Iris pigment epithelial cell (primary cell): ENCODE measurements around the gene RBM20.

ENCODE experiments used
- DNase-seq: peaks from one replicate; pipeline ENCODE4 v3.0.0-alpha.2; 2011; ENCODE audit warnings: low read depth

Gene RBM20

GRCh38 chr10:110836706-110837105, 192.6 kb downstream of the RBM20 start:
- no peak for DNase-seq

DNA sequence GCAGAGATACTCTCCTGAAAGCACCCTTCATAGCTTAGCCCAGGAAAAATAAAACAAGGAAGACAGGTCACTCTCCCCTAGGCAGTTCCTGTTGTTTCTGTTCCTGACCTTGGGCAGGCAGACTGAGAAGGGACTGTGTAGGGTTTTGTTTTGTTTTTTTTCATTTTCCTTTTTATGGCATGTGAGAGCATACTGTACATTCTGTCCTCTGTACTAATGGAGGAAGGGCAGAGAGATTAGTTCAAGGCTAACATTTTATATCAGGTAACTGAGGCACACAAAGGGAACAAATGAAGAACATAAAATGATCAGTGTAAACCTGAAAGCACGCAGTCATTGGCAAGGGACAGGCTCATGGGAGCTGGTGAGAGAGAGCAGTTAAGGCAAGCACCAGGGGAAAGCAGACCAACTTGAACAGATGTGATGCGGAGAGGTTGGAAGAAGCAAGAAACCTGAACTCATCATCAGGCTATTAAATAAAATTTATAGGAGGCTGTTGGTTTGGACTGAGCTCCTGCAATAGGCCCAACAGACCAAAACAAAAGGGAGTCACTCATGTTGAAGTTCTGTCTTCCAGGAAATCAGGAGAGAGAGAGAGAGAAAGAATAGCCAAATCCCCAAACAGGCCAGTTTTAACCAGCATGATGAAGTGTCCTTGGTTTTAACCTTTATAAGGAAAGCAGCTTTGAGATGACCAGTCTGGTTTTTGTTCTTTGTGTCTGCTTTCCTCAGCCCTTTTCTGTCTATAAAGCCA, 193.5 kb downstream of the RBM20 start:
- DNase-seq, result no peak

DNA sequence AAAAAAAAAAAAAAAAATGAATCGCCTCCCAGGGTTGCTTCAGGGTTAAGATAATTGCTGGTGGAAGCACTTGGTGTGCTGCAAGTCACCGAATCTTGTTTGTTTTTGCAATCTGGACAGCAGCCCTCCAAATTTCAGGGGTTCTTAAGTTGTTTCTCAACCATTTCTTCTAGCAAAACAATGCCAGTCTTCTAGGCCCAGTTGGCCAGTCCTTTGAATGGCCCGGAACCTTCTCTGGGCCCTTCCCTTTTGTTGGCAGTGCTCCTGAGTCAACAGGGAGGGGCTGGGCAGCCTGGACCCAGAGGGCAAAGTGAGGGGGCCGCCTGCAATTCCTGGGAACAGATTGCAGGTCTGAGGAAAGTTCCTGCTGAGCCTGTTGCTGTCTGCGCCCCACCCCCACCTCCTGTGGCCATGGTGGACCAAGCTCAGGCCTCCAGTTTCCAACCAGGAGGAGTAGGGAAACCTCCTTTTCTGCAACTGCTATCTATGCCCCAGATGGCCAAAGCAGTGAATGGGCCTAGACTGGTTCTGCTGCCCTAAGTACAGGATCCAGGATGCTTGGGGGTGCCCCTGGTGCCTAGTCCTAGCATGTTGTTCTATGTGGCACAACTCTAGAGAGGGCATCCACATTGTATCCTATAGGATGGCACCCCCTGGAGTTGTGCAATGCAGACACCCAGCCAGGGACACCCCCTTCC, 196.2 kb downstream of the RBM20 start:
- DNase-seq, result no peak

- DNase-seq, result no peak
Measured at GRCh38 chr10:110840923-110841428, 196.8 kb downstream of the RBM20 start.

DNA sequence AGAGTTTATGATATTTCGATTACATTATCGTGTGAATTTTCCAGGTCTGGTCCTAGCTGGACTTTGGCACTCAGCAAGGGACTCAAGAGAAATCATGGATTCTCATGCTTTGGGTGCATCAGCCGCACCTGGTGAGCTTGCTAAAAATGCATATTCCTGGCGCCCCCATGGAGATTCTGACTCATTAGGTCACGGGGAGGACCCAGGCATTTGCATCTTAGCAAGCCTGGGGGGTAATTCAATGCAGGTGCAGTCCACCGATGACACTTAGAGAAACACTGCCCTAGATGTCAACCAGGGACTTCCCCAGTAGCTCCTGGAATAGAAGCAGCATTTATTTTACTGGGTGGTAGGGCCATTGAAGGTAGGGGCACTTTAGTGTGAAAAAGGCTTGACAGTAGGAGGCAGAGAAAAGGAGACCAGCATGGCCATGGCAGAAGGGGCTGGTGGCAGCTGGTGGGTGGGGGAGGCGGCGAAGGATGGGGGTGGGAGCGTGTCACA, 197.7 kb downstream of the RBM20 start:
- no peak for DNase-seq

DNA sequence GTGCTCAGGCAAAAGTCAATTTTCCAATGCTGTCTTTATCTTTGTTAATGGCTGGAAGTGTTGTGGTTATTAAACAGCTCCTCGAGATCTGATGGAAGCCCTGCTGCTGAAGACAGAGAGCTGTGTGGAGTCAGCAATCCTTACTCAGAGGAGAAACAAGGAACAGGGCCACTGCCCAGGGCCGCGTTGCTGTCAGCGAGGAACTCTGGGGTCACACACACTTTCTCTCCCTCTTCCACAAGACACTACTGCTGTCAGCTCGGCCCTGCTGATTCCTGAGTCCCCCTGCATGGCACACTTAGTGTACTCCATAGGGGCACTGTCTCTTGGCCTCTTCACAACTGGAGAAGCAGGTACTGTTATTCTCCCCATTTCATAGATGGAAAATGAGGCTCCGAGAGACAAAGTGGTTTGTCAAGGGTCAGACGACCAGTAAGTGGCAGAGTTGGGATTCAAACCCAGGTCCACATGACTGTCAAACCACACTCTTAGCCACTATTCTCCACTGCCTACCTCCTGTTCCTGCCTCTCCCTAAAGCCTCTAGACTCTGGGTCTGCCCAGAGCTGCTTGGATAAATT, 198.3 kb downstream of the RBM20 start:
- no peak for DNase-seq

- DNase-seq, result no peak
Measured at GRCh38 chr10:110843031-110843430, 198.9 kb downstream of the RBM20 start.

DNA sequence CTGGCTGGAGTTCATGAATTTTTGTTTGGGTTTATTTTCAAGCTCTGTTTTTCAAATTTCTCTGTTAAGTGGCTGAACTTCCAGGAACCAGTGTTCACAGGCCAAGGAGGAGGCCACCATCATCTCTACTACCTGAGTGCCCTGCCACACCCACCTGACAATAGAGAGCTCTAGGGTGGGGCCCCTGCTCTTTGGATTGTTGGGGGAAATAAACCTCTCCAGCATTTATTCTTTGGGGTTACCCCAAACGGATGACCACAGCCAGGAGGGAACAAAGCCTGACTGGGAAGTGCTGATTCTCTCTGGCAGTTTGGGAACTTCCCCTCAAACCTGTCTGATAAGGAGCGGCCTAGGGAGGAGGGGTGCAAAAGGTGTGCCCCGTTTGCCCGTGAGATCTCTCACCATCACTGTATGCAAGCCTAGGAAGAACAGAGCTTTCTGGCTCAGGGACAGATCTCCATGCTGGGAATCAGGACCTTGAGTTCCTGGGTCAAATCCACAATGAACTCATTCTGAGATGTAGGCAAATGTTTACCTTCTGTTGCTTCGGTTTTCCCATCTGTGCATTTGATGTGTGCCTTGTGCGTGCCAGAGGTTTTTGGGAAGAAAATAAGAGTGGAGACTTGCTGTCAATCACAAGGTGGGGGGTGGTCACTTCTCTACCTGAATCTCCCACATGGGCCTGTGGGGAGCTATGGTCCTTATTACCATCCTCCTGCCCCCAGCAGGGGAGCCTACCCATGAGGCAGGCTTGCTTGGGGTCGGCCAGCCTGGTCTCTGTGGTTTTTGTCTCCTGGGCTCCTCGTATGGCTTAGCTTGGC, 199.9 kb downstream of the RBM20 start:
- no peak for DNase-seq

DNA sequence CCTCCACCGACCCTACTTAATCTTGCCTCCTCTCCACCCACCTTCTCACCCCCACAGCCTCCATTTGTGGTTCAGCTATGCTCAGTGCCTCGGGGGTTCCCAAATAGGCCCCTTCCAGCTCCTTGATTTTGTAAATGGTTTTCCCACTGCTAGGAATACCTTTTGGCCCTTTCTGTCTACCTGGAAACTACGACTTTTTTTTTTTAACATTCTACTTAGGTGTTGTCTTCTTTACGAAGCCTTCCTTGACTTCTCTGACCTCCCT, 200.4 kb downstream of the RBM20 start:
- DNase-seq, result no peak

DNA sequence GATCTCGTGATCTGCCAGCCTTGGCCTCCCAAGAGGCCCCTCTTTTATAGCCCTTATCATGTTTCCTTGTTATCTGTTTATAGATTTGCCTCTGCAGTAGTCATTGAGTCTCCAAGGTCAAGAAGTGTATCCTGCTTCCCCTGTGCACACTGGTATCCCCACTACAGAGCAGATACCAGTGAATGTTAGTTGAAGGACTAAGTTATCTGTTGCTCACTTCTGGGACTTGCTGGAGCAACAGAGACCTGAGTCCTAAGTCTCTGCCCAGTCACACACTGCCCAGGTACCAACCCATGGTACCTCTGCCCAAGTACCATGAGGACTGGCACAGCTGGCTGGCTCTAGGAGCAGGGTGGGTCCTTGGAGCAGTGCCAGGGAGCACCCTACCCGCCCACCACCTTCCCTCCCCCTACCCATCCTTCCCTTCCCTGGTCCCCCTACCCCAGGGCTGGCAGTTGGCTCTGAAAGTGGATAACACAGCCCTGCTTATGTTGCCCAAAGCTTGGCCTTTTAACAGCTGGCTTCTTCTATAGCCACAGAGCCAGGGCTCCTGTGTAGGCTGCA, 201.1 kb downstream of the RBM20 start:
- no peak for DNase-seq

DNA sequence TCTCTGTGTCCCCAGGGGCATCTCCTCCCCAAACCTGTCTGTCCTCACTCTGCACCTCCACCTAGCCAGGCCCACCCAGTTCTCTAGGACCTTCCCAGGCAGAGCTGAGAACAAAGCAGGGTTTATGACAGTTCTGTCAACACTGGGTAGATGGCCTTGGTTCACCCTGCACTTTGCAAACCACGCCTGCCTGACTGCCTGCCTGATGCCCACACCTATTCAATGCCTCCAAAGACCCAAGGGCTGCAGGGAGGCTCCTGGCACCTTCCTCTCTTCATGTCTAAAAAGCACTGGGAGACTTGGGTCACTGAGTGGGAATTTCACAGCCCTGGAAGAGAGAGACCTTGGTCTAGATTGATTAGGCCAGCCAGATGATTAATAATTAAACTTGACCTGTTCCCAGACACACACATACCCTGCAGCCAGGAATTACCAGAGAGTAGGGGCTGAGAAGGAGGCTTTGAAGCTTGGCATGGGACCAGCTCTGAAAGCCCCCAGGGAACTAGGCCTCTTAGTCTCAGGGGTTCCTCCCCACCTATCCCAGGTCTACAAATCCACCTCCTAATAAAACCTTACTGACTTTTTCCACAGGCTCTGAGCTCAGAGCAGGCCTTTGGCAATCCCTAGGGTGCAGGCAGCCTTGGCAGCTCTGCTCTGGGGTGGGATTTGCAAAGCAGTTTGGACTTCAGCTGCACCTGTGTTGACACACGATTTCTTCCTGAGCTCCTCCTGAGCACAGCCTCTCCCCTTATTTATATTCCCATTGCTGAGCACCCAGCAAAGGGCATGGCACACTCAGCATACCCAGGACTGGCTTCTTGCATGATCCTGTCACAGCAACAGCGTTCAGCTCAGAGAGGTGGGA, 201.9 kb downstream of the RBM20 start:
- DNase-seq, result no peak

GRCh38 chr10:110847374-110847773, 203.2 kb downstream of the RBM20 start:
- DNase-seq, result no peak

- no peak for DNase-seq
Measured at GRCh38 chr10:110848106-110848505, 204.0 kb downstream of the RBM20 start.

DNA sequence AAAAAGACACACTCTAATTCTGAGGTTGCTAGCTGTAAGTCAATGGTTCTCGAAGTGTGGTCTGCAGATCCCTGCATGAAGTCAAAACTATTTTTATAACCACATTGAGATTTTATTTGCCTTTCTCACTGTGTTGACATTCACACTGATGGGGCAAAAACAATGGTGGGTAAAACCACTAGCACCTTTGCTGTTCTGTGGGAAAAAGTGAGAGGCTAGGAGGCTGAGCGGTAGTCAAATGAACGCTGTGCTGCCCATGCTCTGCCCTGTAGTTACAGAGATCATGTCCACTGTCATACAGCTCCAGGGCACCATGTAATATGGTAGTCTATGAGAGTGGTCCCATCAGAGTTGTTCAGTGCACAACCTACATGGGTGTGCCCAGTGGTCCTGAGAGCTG, 206.0 kb downstream of the RBM20 start:
- DNase-seq, result no peak

DNA sequence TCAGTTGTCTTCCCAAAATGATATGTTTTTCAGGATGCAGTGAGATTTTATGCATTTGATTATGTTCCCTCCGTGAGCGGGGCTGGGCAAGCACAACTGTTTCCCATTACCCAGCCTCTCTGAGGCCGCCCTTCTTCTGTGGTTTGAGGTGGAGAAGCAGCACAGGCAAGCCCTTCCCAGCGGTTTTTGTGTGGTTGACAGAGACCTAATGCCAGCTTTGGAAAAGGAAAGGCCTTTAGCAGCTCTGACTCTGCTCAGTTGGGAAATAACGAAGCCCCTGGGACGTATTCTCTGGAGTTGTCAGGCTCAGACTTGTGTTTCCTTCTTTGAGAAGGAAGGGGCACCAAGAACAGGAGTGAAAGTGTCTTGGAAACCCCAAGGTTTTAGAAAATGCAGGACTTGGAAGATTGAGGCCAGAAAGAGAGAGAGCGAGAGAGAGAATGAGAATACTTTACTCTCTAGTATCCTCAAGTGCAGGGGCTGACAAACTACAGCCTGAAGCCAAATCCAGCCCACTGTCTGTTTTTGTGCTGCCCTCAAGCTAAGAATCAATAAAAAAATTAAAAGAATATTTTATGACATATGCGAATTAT, 207.0 kb downstream of the RBM20 start:
- DNase-seq, result no peak

DNA sequence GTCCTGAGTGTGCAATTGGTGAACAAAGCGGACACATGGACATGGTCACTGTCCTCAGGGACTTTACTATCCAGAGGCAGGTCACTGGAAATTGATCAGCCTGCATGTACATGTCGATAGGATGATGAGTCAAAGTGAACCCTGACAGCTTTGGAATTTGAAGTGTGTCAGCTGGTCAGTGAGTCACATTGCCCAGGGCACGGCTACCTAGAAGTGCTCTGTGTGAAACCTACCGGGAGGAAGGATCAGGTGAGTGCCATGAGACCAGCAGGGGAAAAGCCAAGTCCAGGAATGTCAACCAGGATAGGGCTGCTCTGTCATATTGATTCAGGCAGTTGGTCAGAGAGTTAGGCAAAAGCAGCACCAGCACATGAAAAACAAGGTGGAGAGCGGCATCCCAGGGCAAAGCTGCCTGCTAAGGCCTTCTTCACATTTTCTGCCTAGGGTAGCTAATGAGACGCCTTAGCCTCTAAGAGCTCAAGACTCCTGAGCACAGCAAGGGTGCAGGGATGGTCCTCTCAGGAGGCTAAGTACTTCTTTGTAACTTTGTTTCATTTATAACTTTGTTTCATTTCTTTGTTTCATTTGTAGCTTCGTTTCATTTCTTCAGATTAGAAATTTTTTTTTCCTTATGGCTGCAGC, 208.2 kb downstream of the RBM20 start:
- peak; percentile 45 for DNase-seq

GRCh38 chr10:110852947-110853346, 208.8 kb downstream of the RBM20 start:
- no peak for DNase-seq

GRCh38 chr10:110853921-110854605, 209.9 kb downstream of the RBM20 start:
- no peak for DNase-seq
